Activated CD8-positive, alpha-beta memory T cell treated with anti-CD3 and anti-CD28 coated beads for 4 hours (primary cell): ENCODE data around the gene INTS1.

Experiments
- DNase-seq, 2 donors: peaks; one replicate each; pipeline ENCODE4 v3.0.0-alpha.2; 2020; ENCODE audit warnings: low read depth in 2 of 2

The INTS1 gene

GRCh38 chr7:1508277-1508758 is 4.1 kb upstream of the INTS1 start:
- DNase-seq, result no peak

GRCh38 chr7:1505731-1506550 is 1.8 kb upstream of the INTS1 start:
- no peak for DNase-seq

GRCh38 chr7:1503390-1503789 is 799 bp downstream of the INTS1 start:
- no peak for DNase-seq

GRCh38 chr7:1502845-1503244 is 1.3 kb downstream of the INTS1 start:
- DNase-seq, result no peak

- DNase-seq, result no peak
Measured at GRCh38 chr7:1501487-1502270, 2.5 kb downstream of the INTS1 start.

- DNase-seq, result no peak
Measured at GRCh38 chr7:1500064-1500807, 4.0 kb downstream of the INTS1 start.

- no peak for DNase-seq
Measured at GRCh38 chr7:1499367-1500029, 4.7 kb downstream of the INTS1 start.

GRCh38 chr7:1498370-1499305 is 5.6 kb downstream of the INTS1 start:
- no peak for DNase-seq

- DNase-seq, result no peak
Measured at GRCh38 chr7:1497293-1497927, 6.8 kb downstream of the INTS1 start.

GRCh38 chr7:1496531-1497292 is 7.5 kb downstream of the INTS1 start:
- DNase-seq, result no peak

- DNase-seq, result no peak
Measured at GRCh38 chr7:1495564-1496242, 8.5 kb downstream of the INTS1 start.

GRCh38 chr7:1494866-1495563 is 9.2 kb downstream of the INTS1 start:
- DNase-seq, result no peak

- DNase-seq, result no peak
Measured at GRCh38 chr7:1494447-1494846, 9.7 kb downstream of the INTS1 start.

GRCh38 chr7:1493571-1493970 is 10.6 kb downstream of the INTS1 start:
- DNase-seq, result no peak

- no peak for DNase-seq
Measured at GRCh38 chr7:1493129-1493528, 11.1 kb downstream of the INTS1 start.

GRCh38 chr7:1492640-1493039 is 11.5 kb downstream of the INTS1 start:
- DNase-seq, result no peak

- no peak for DNase-seq
Measured at GRCh38 chr7:1492221-1492620, 12.0 kb downstream of the INTS1 start.

- DNase-seq, result no peak
Measured at GRCh38 chr7:1490837-1491236, 13.4 kb downstream of the INTS1 start.
